ENCODE measurements around the gene ERRFI1. TPM values are rescaled to one million over a fixed set of nuclear protein-coding genes. Genes with fewer than 3 reads are reported as not detected.

Gene ERRFI1
- total and polyA plus RNA-seq, 2 of the 8 experiments (the other 6 are each of a cell fraction or from before 2014, with no cell fraction given), result 23.4 to 46.1 TPM

- TF ChIP-seq GABPA (IDR thresholded peaks at IDR 0.05; ENCODE audit: borderline replicate concordance, insufficient read depth, low read length), result no peak
These were observed 47.2 kb upstream of the ERRFI1 start (continued) for GRCh38 chr1:8073112-8073855.

Measured in H1 (cell line).